Neural progenitor cell (in vitro differentiated cells): ENCODE measurements around the gene RBMX.
"Not testable (repeated sequence)": the region's sequence is repeated elsewhere in the genome, so short reads cannot be mapped to it uniquely, and the experiment has no call there.

ENCODE experiments used
- EZH2phosphoT487 ChIP-seq: fragments of 200-600 bp; sonication (generic); IDR thresholded peaks from 2 replicates; pipeline ENCODE4 v1.6.1; 2017; ENCODE audit warnings: antibody characterized with exemption
- TF ChIP-seq, protein P1 (sequence below): fragments of 200-600 bp; sonication (generic); IDR thresholded peaks from 2 replicates; pipeline ENCODE4 v1.5.1; 2017; ENCODE audit warnings: antibody characterized with exemption, mild to moderate bottlenecking

DNA sequence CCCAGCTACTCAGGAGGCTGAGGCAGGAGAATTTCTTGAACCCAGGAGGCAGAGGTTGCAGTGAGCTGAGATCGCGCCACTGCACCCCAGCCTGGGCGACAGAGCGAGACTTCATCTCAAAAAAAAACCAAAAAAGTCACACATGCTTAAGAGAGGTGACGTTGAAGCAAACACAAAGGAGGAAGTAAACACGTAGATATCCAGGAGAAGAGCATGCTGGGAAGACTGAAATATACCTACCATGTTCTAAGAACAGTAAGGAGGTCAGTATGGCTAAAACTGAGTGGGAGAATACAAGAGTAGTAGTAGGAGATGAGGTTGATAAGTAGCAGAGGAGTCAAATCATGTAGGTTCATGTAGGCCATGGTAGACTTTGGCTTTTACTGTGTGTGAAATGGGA is 10.1 kb upstream of the RBMX start:
- TF ChIP-seq, protein P1, sequence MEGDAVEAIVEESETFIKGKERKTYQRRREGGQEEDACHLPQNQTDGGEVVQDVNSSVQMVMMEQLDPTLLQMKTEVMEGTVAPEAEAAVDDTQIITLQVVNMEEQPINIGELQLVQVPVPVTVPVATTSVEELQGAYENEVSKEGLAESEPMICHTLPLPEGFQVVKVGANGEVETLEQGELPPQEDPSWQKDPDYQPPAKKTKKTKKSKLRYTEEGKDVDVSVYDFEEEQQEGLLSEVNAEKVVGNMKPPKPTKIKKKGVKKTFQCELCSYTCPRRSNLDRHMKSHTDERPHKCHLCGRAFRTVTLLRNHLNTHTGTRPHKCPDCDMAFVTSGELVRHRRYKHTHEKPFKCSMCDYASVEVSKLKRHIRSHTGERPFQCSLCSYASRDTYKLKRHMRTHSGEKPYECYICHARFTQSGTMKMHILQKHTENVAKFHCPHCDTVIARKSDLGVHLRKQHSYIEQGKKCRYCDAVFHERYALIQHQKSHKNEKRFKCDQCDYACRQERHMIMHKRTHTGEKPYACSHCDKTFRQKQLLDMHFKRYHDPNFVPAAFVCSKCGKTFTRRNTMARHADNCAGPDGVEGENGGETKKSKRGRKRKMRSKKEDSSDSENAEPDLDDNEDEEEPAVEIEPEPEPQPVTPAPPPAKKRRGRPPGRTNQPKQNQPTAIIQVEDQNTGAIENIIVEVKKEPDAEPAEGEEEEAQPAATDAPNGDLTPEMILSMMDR, result not testable (repeated sequence)
- TF ChIP-seq EZH2phosphoT487, result not testable (repeated sequence)
